K562 (cell line): ENCODE measurements around the gene JPT1. TPM values are rescaled to one million over a fixed set of nuclear protein-coding genes. Genes with fewer than 3 reads are reported as not detected.

ENCODE experiments used
- ATF1 ChIP-seq, 2 experiments: fragments of 450-650 bp in 1 of 2; IDR thresholded peaks; 2 replicates each; pipeline ENCODE4 v1.6.1; 2016; ENCODE audit warnings: missing compliant biosample characterization in 1 of 2, missing genetic modification characterization in 1 of 2
- ETV1 ChIP-seq: fragments of 450-650 bp; conservative IDR thresholded peaks from 2 replicates; pipeline ENCODE4 v1.6.1; 2016; ENCODE audit warnings: missing genetic modification characterization, control low read depth, low read depth, missing compliant biosample characterization
- HOXB6 ChIP-seq: fragments of 250-450 bp; sonication (Bioruptor Pico); IDR thresholded peaks from 2 replicates; pipeline ENCODE4 v1.5.1; 2022; ENCODE audit warnings: mild to moderate bottlenecking, borderline replicate concordance
- JUN ChIP-seq, 2 experiments: sonication (generic) in 1 of 2; formaldehyde crosslinking in 1 of 2; IDR thresholded peaks; 2 replicates each; pipeline versions ENCODE4 v1.6.1 to v1.8.0; 2012 to 2022; ENCODE audit warnings: borderline replicate concordance in 2 of 2, mild to moderate bottlenecking in 2 of 2, improper control_type of control experiment in 1 of 2, low read depth in 1 of 2, low read length in 1 of 2, missing genetic modification reagents in 1 of 2
- MEF2D ChIP-seq: conservative IDR thresholded peaks from 2 replicates; pipeline ENCODE4 v1.6.1; 2016; ENCODE audit warnings: low read depth, missing genetic modification characterization, missing compliant biosample characterization
- NCOA4 ChIP-seq: fragments of 450-650 bp; IDR thresholded peaks from 2 replicates; pipeline ENCODE4 v1.6.1; 2018; ENCODE audit warnings: mild to moderate bottlenecking; ENCODE audit not compliant: partially characterized antibody
- NFATC3 ChIP-seq: fragments of 450-650 bp; IDR thresholded peaks from 2 replicates; pipeline ENCODE4 v1.6.1; 2017; ENCODE audit warnings: mild to moderate bottlenecking
- NONO ChIP-seq, 2 experiments: fragments of 200-400 bp in 1 of 2; fragments of 450-650 bp in 1 of 2; formaldehyde crosslinking in 1 of 2; IDR thresholded peaks; 2 replicates each; pipeline ENCODE4 v1.6.1; 2017; ENCODE audit warnings: low read depth in 2 of 2, mild to moderate bottlenecking in 2 of 2, moderate library complexity in 2 of 2, low read length in 1 of 2
- PCBP1 ChIP-seq: fragments of 200-400 bp; formaldehyde crosslinking; IDR thresholded peaks from 2 replicates; pipeline ENCODE4 v1.6.1; 2018; ENCODE audit warnings: mild to moderate bottlenecking, low read depth, low read length; ENCODE audit not compliant: poor library complexity, severe bottlenecking
- POU5F1 ChIP-seq: fragments of 150-350 bp; IDR thresholded peaks from 2 replicates; pipeline ENCODE4 v1.6.1; 2014; ENCODE audit warnings: borderline replicate concordance, low read length, low read depth, mild to moderate bottlenecking; ENCODE audit not compliant: partially characterized antibody
- RBFOX2 ChIP-seq: fragments of 200-400 bp; formaldehyde crosslinking; IDR thresholded peaks from 2 replicates; pipeline ENCODE4 v1.6.1; 2017; ENCODE audit warnings: low read depth, mild to moderate bottlenecking, low read length, moderate library complexity
- RFX5 ChIP-seq: IDR thresholded peaks from 2 replicates; pipeline ENCODE4 v1.6.1; 2011; ENCODE audit warnings: low read depth, mild to moderate bottlenecking, improper control_type of control experiment, low read length
- SAFB ChIP-seq: fragments of 200-400 bp; formaldehyde crosslinking; IDR thresholded peaks from 2 replicates; pipeline ENCODE4 v1.6.1; 2017; ENCODE audit warnings: low read depth, low read length, borderline replicate concordance
- SIN3A ChIP-seq, 2 experiments: fragments of 150-350 bp in 1 of 2; IDR thresholded peaks; 2 replicates each; pipeline ENCODE4 v1.6.1; 2011 to 2016; ENCODE audit warnings: borderline replicate concordance in 2 of 2, low read depth in 2 of 2, low read length in 2 of 2, mild to moderate bottlenecking in 2 of 2, moderate library complexity in 2 of 2; ENCODE audit not compliant: control insufficient read depth in 1 of 2
- SMARCC2 ChIP-seq: fragments of 450-650 bp; IDR thresholded peaks from 2 replicates; pipeline ENCODE4 v1.6.1; 2017; ENCODE audit warnings: antibody characterized with exemption, moderate library complexity, mild to moderate bottlenecking, low read depth
- SMARCE1 ChIP-seq: fragments of 450-650 bp; IDR thresholded peaks from 2 replicates; pipeline ENCODE4 v1.7.1; 2016; ENCODE audit warnings: mild to moderate bottlenecking
- SREBF1 ChIP-seq: fragments of 150-350 bp; IDR thresholded peaks from 2 replicates; pipeline ENCODE4 v1.6.1; 2014; ENCODE audit warnings: antibody characterized with exemption, low read depth, low read length, borderline replicate concordance
- TAF1 ChIP-seq: IDR thresholded peaks from 2 replicates; pipeline ENCODE4 v1.6.1; 2011; ENCODE audit warnings: mild to moderate bottlenecking, low read length, moderate library complexity; ENCODE audit not compliant: insufficient read depth, control insufficient read depth, severe bottlenecking; ENCODE audit errors: extremely low read depth
- TRIM28 ChIP-seq: fragments of 450-650 bp; IDR thresholded peaks from 2 replicates; pipeline ENCODE4 v1.6.1; 2017
- XRCC5 ChIP-seq: fragments of 200-400 bp; formaldehyde crosslinking; IDR thresholded peaks from 2 replicates; pipeline ENCODE4 v1.6.1; 2017; ENCODE audit warnings: low read depth, mild to moderate bottlenecking, low read length
- ZFP30 ChIP-seq: fragments of 250-450 bp; sonication (Bioruptor Pico); IDR thresholded peaks from 2 replicates; pipeline ENCODE4 v1.8.0; 2022; ENCODE audit warnings: moderate library complexity, mild to moderate bottlenecking, inconsistent platforms, borderline replicate concordance
- ZNF696 ChIP-seq: fragments of 250-450 bp; sonication (Bioruptor Pico); conservative IDR thresholded peaks from 2 replicates; pipeline ENCODE4 v1.4.0; 2020; ENCODE audit warnings: mild to moderate bottlenecking, moderate library complexity
- ZNF76 ChIP-seq: fragments of 250-450 bp; sonication (Bioruptor Pico); IDR thresholded peaks from 2 replicates; pipeline ENCODE4 v1.4.0; 2020; ENCODE audit warnings: mild to moderate bottlenecking, moderate library complexity, borderline replicate concordance
- polyA plus RNA-seq, 8 experiments: library from polyadenylated mRNA; depleted of rRNA in 4 of 8; stranded (reverse) in 5 of 8; unstranded in 3 of 8; fragments of >200 nt; fragmentation: Nextera tagmentation in 2 of 8; fragmentation: Illumina TruSeq in 1 of 8; extraction: Ambion mirVana in 2 of 8; extraction: Trizol in 1 of 8; gene quantifications; 2 replicates each; pipeline versions ENCODE4 v1.2.1 to v1.2.3, GENCODE V29; 2011 to 2014; ENCODE audit warnings: inconsistent platforms in 1 of 8, missing spikeins in 1 of 8
- total RNA-seq, 7 experiments: library from RNA; depleted of rRNA in 6 of 7; stranded (reverse); fragments of >200 nt in 6 of 7; fragmentation: Illumina TruSeq in 2 of 7; extraction: Trizol in 2 of 7; gene quantifications; 2 replicates each; pipeline versions ENCODE4 v1.2.1 to v1.2.3, GENCODE V29; 2011 to 2021; ENCODE audit warnings: low replicate concordance in 1 of 7
- TF ChIP-seq, protein P1 (sequence below): fragments of 450-650 bp; IDR thresholded peaks from 2 replicates; pipeline ENCODE4 v1.6.1; 2016
- TF ChIP-seq, protein P2 (sequence below): fragments of 250-450 bp; sonication (Bioruptor Pico); IDR thresholded peaks from 2 replicates; pipeline ENCODE4 v1.5.0; 2020; ENCODE audit warnings: mild to moderate bottlenecking, borderline replicate concordance

JPT1 gene
- total and polyA plus RNA-seq, 9 of the 15 experiments (the other 6 are each of a cell fraction or from before 2014, with no cell fraction given): 56.7 to 292 (median 144) TPM

DNA sequence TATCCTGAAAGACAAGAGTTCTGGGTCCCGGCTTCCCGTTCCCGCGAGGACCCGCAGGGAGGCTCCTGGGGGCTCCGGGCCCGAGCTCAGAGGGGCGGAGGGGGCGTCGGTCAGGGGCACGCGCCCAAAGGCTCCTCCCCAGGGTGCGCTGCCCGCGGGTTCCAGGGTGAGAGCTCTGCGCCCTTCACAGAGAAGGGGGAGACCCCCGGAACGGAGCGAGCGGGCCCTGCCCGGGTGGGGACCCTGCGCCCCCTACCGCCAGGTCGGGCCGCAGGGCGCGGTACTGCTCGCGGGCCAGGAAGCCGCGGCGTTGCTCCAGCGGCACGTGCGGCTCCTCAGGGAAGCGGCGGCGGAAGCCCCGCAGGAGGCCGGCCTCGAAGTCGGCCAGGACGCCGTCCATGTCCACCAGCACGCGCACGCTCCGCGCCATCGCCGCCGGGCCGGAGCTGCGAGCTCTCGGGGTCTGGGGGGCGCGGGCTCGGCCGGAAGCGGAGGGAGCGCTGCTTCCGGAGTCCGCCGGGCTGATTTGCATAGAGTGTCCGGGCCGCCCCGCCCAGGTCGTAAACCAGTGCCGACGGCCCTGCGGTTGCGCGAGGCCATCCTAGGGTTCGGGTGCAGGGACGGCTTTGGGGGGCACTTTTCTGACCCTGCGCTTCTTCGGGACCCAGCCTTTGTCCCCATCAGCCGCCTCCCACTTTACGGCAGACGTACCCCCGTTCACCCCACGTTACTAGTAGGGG is 22.9 kb downstream of the JPT1 start, which contains the start of gene NT5C (continued):
- TF ChIP-seq JUN (IDR thresholded peaks at IDR 0.05; ENCODE audit: borderline replicate concordance, low read depth, low read length) (peak; percentile 30; the same call in 1 of the 2 replicates), JUN (CRISPR knock-in tag; IDR thresholded peaks at IDR 0.05; ENCODE audit: borderline replicate concordance) (no peak), SMARCE1 (no peak), ETV1 (tag) (peak; percentile 72), ATF1 (CRISPR knock-in tag; IDR thresholded peaks at IDR 0.05) (no peak), ATF1 (tag; IDR thresholded peaks at IDR 0.05) (peak; percentile 68), PCBP1 (no peak), SMARCC2 (no peak; the same call in 1 of the 2 replicates), NFATC3 (no peak), RBFOX2 (peak; percentile 95), XRCC5 (no peak), SIN3A (IDR thresholded peaks at IDR 0.05; ENCODE audit: borderline replicate concordance in 2 of 2, control insufficient read depth in 1 of 2, low read depth in 2 of 2, low read length in 2 of 2) (peak; percentile 58 to 94; a peak in 1 of 4 replicates), ZNF76 (CRISPR knock-in tag) (peak; percentile 76; the same call in 1 of the 2 replicates), MEF2D (no peak), HOXB6 (CRISPR knock-in tag) (no peak), ZFP30 (no peak), NCOA4 (no peak), ZNF696 (no peak), TAF1 (peak; percentile 82), TRIM28 (no peak), RFX5 (no peak), SREBF1 (no peak), SAFB (no peak), POU5F1 (no peak), NONO (IDR thresholded peaks at IDR 0.05; ENCODE audit: low read depth in 2 of 2, low read length in 1 of 2) (peak; percentile 69 to 84)
- TF ChIP-seq, protein P1, sequence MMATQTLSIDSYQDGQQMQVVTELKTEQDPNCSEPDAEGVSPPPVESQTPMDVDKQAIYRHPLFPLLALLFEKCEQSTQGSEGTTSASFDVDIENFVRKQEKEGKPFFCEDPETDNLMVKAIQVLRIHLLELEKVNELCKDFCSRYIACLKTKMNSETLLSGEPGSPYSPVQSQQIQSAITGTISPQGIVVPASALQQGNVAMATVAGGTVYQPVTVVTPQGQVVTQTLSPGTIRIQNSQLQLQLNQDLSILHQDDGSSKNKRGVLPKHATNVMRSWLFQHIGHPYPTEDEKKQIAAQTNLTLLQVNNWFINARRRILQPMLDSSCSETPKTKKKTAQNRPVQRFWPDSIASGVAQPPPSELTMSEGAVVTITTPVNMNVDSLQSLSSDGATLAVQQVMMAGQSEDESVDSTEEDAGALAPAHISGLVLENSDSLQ: no peak
- TF ChIP-seq, protein P2, sequence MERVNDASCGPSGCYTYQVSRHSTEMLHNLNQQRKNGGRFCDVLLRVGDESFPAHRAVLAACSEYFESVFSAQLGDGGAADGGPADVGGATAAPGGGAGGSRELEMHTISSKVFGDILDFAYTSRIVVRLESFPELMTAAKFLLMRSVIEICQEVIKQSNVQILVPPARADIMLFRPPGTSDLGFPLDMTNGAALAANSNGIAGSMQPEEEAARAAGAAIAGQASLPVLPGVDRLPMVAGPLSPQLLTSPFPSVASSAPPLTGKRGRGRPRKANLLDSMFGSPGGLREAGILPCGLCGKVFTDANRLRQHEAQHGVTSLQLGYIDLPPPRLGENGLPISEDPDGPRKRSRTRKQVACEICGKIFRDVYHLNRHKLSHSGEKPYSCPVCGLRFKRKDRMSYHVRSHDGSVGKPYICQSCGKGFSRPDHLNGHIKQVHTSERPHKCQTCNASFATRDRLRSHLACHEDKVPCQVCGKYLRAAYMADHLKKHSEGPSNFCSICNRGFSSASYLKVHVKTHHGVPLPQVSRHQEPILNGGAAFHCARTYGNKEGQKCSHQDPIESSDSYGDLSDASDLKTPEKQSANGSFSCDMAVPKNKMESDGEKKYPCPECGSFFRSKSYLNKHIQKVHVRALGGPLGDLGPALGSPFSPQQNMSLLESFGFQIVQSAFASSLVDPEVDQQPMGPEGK (CRISPR knock-in tag): no peak
